ENCODE data around the gene CRYBG3.
"Not testable (repeated sequence)": the region's sequence is repeated elsewhere in the genome, so short reads cannot be mapped to it uniquely, and the experiment has no call there.

The CRYBG3 gene

GRCh38 chr3:97899331-97899730 lies 77.5 kb downstream of the CRYBG3 start:
- Histone ChIP-seq H3K18ac (ENCODE audit: low read depth in 1 of 2, low read length in 2 of 2) (no peak overlapping the region), H3K23ac (ENCODE audit: low read length in 2 of 2) (no peak overlapping the region), H3K79me1 (replicated peaks; ENCODE audit: low read length, poor library complexity, severe bottlenecking) (no peaks in the 10 kb centered on the region), H2BK12ac (ENCODE audit: low read length in 2 of 2) (no peak overlapping the region), H2BK15ac (ENCODE audit: low read depth, poor library complexity, severe bottlenecking) (no peak overlapping the region), H4K91ac (ENCODE audit: low read length) (no peak overlapping the region), H3K36me3 (ENCODE audit: control insufficient read depth in 1 of 2, insufficient read depth in 2 of 2, low read depth in 1 of 2, low read length in 2 of 2) (peaks cover 0 to 5% of the 10 kb centered on the region in 2 experiments), H3K9ac (ENCODE audit: low read length) (no peak overlapping the region), H3K4ac (ENCODE audit: low read depth in 1 of 2, low read length in 2 of 2) (no peak overlapping the region), H4K8ac (ENCODE audit: low read length) (no peak overlapping the region), H2BK5ac (ENCODE audit: low read depth, low read length, poor library complexity, severe bottlenecking) (no peak overlapping the region), H3K9me3 (ENCODE audit: control insufficient read depth, low read length) (no peaks in the 10 kb centered on the region), H3K27ac (ENCODE audit: low read length, poor library complexity, severe bottlenecking) (no peak overlapping the region), H3K27me3 (ENCODE audit: control insufficient read depth in 1 of 2, insufficient read depth in 1 of 2, low read length in 2 of 2) (no peaks in the 10 kb centered on the region), H3K4me3 (ENCODE audit: insufficient read depth in 1 of 2, low read depth in 1 of 2, low read length in 2 of 2) (no peak overlapping the region), H3K4me2 (ENCODE audit: low read length, poor library complexity, severe bottlenecking) (no peak overlapping the region), H2AFZ (ENCODE audit: low read depth, low read length) (no peak overlapping the region), H2BK120ac (ENCODE audit: low read depth, low read length) (no peak overlapping the region), H3K14ac (ENCODE audit: low read length in 2 of 2) (no peak overlapping the region), H3K4me1 (ENCODE audit: control insufficient read depth, insufficient read depth, low read depth, low read length) (no peaks in the 10 kb centered on the region), H2AK5ac (ENCODE audit: low read length, severe bottlenecking) (no peak overlapping the region)
- no peak for DNase-seq

GRCh38 chr3:97901313-97902248 lies 79.8 kb downstream of the CRYBG3 start:
- Histone ChIP-seq H2BK5ac (ENCODE audit: low read depth, low read length, poor library complexity, severe bottlenecking) (no peak overlapping the region), H3K4me2 (ENCODE audit: low read length, poor library complexity, severe bottlenecking) (no peak overlapping the region), H3K4ac (ENCODE audit: low read depth in 1 of 2, low read length in 2 of 2) (no peak overlapping the region), H4K91ac (ENCODE audit: low read length) (no peak overlapping the region), H3K9ac (ENCODE audit: low read length) (peak overlapping the region; percentile 42), H4K8ac (ENCODE audit: low read length) (no peak overlapping the region), H3K4me3 (ENCODE audit: insufficient read depth in 1 of 2, low read depth in 1 of 2, low read length in 2 of 2) (peak overlapping the region in 1 of 2 experiments; percentile 1), H3K18ac (ENCODE audit: low read depth in 1 of 2, low read length in 2 of 2) (no peak overlapping the region), H3K79me1 (replicated peaks; ENCODE audit: low read length, poor library complexity, severe bottlenecking) (no peaks in the 10 kb centered on the region), H3K23ac (ENCODE audit: low read length in 2 of 2) (no peak overlapping the region), H3K9me3 (ENCODE audit: control insufficient read depth, low read length) (no peaks in the 10 kb centered on the region), H2BK15ac (ENCODE audit: low read depth, poor library complexity, severe bottlenecking) (no peak overlapping the region), H2AK5ac (ENCODE audit: low read length, severe bottlenecking) (no peak overlapping the region), H3K14ac (ENCODE audit: low read length in 2 of 2) (no peak overlapping the region), H2AFZ (ENCODE audit: low read depth, low read length) (no peak overlapping the region), H2BK12ac (ENCODE audit: low read length in 2 of 2) (no peak overlapping the region), H3K36me3 (ENCODE audit: control insufficient read depth in 1 of 2, insufficient read depth in 2 of 2, low read depth in 1 of 2, low read length in 2 of 2) (peaks cover 0 to 5% of the 10 kb centered on the region in 2 experiments), H3K27ac (ENCODE audit: low read length, poor library complexity, severe bottlenecking) (no peak overlapping the region), H2BK120ac (ENCODE audit: low read depth, low read length) (no peak overlapping the region), H3K27me3 (ENCODE audit: control insufficient read depth in 1 of 2, insufficient read depth in 1 of 2, low read length in 2 of 2) (no peaks in the 10 kb centered on the region), H3K4me1 (ENCODE audit: control insufficient read depth, insufficient read depth, low read depth, low read length) (no peaks in the 10 kb centered on the region)
- 21% methylated on average over 3 of the region's 4 CpGs for WGBS
- DNase-seq = peak; percentile 43

- not testable (repeated sequence) for H3K18ac ChIP-seq (ENCODE audit: low read depth in 1 of 2, low read length in 2 of 2); H4K8ac ChIP-seq (ENCODE audit: low read length); H3K27ac ChIP-seq (ENCODE audit: low read length, poor library complexity, severe bottlenecking); H2AK5ac ChIP-seq (ENCODE audit: low read length, severe bottlenecking); H3K27me3 ChIP-seq (ENCODE audit: control insufficient read depth in 1 of 2, insufficient read depth in 1 of 2, low read length in 2 of 2); H2BK120ac ChIP-seq (ENCODE audit: low read depth, low read length); H3K4me3 ChIP-seq (ENCODE audit: insufficient read depth in 1 of 2, low read depth in 1 of 2, low read length in 2 of 2); H3K14ac ChIP-seq (ENCODE audit: low read length in 2 of 2); H3K4me1 ChIP-seq (ENCODE audit: control insufficient read depth, insufficient read depth, low read depth, low read length); H3K4ac ChIP-seq (ENCODE audit: low read depth in 1 of 2, low read length in 2 of 2); H2BK12ac ChIP-seq (ENCODE audit: low read length in 2 of 2); H3K23ac ChIP-seq (ENCODE audit: low read length in 2 of 2); H2BK15ac ChIP-seq (ENCODE audit: low read depth, poor library complexity, severe bottlenecking); DNase-seq; H2BK5ac ChIP-seq (ENCODE audit: low read depth, low read length, poor library complexity, severe bottlenecking); H3K4me2 ChIP-seq (ENCODE audit: low read length, poor library complexity, severe bottlenecking); H3K9ac ChIP-seq (ENCODE audit: low read length); H3K79me1 ChIP-seq (replicated peaks; ENCODE audit: low read length, poor library complexity, severe bottlenecking); H4K91ac ChIP-seq (ENCODE audit: low read length); H2AFZ ChIP-seq (ENCODE audit: low read depth, low read length); H3K9me3 ChIP-seq (ENCODE audit: control insufficient read depth, low read length)
- peaks cover 0 to 19% of the 10 kb centered on the region in 2 experiments for H3K36me3 ChIP-seq (ENCODE audit: control insufficient read depth in 1 of 2, insufficient read depth in 2 of 2, low read depth in 1 of 2, low read length in 2 of 2)
- WGBS = no CpG with 5 or more reads among the region's 3 CpGs
Observed at GRCh38 chr3:97909830-97910229, 88.0 kb downstream of the CRYBG3 start.

GRCh38 chr3:97910236-97910831 lies 88.5 kb downstream of the CRYBG3 start:
- not testable (repeated sequence) for H2BK12ac ChIP-seq (ENCODE audit: low read length in 2 of 2); H4K91ac ChIP-seq (ENCODE audit: low read length); DNase-seq; H3K4me1 ChIP-seq (ENCODE audit: control insufficient read depth, insufficient read depth, low read depth, low read length); H3K9me3 ChIP-seq (ENCODE audit: control insufficient read depth, low read length); H3K4me2 ChIP-seq (ENCODE audit: low read length, poor library complexity, severe bottlenecking); H3K79me1 ChIP-seq (replicated peaks; ENCODE audit: low read length, poor library complexity, severe bottlenecking); H3K27ac ChIP-seq (ENCODE audit: low read length, poor library complexity, severe bottlenecking); H3K4me3 ChIP-seq (ENCODE audit: insufficient read depth in 1 of 2, low read depth in 1 of 2, low read length in 2 of 2); H3K4ac ChIP-seq (ENCODE audit: low read depth in 1 of 2, low read length in 2 of 2); H3K23ac ChIP-seq (ENCODE audit: low read length in 2 of 2); H2AK5ac ChIP-seq (ENCODE audit: low read length, severe bottlenecking); H3K27me3 ChIP-seq (ENCODE audit: control insufficient read depth in 1 of 2, insufficient read depth in 1 of 2, low read length in 2 of 2); H3K9ac ChIP-seq (ENCODE audit: low read length); H2BK15ac ChIP-seq (ENCODE audit: low read depth, poor library complexity, severe bottlenecking); H2AFZ ChIP-seq (ENCODE audit: low read depth, low read length); H2BK5ac ChIP-seq (ENCODE audit: low read depth, low read length, poor library complexity, severe bottlenecking); H3K14ac ChIP-seq (ENCODE audit: low read length in 2 of 2); H2BK120ac ChIP-seq (ENCODE audit: low read depth, low read length)
- Histone ChIP-seq H3K36me3 (ENCODE audit: control insufficient read depth in 1 of 2, insufficient read depth in 2 of 2, low read depth in 1 of 2, low read length in 2 of 2) (peaks cover 0 to 20% of the 10 kb centered on the region in 2 experiments), H3K18ac (ENCODE audit: low read depth in 1 of 2, low read length in 2 of 2) (peak overlapping the region in 1 of 2 experiments; percentile 43), H4K8ac (ENCODE audit: low read length) (peak overlapping the region; percentile 49)
- 71% methylated on average over 21 of the region's 24 CpGs for WGBS
